HG03520 (cell line): ENCODE measurements around the gene RPL28.
A peak's percentile ranks its signal among the peaks of the same experiment; 100 is the strongest.

Experiments used
- ATAC-seq: cut with Tn5 transposase; IDR thresholded peaks from one replicate; pipeline ENCODE4 v1.9.1; 2021; ENCODE audit warnings: mild to moderate bottlenecking, moderate library complexity; ENCODE audit not compliant: unreplicated experiment

RPL28 gene

DNA sequence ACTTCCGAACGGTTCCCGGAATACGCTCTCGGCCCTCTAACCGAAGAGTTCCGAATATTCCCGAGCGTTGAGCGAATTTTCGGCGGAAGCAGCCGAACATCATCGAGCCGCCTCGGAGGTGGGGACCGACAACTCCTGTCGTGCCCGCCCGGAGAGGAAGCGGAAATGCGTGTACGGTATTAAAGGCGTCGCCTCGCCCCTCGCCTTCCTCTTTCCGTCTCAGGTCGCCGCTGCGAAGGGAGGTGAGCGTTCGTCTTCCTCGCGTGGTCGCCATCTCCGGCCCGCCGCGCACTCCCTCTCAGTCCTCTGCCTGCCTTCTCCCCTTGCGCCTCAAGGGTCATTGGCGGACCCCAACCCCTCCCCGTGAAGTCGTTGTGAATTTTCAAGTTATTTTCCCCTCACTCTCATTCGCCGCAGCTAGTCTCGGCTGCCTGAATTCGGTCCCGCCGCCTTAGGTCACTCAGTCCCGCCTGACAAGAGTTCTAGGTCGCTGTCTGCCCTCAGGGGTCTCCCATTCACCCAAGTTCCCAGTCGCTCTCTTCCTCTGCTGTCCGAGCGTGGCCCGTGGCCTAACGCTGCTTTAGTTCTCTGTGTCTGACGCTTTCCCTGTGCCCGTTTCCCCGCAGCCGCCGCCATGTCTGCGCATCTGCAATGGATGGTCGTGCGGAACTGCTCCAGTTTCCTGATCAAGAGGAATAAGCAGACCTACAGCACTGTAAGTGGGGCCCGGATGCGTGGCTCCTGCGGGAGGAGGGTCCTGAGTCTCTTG lies at the start of gene RPL28:
Gene RPL28 (plus strand): TSS at position 209 of the 769 bp plus-strand sequence. CDS start 426 bp downstream, at position 635.
- ATAC-seq: peak; percentile 59

DNA sequence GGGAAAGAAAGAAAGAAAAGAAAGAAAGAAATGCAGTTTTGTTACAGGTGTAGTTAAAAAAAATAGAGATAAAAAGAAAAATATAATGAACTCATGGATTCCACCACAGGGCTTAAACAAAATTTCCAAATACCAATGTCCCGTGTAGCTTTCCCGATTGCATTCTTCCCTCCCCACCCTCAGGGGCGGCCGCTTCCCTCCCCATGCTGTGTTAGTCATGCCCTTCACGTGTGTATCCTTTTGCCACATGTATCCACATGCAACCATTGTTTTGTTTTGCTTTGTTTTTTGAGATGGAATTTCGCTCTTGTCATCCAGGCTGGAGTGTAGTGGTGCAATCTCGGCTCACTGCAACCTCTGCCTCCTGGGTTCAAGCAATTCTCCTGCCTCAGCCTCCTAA lies 49.6 kb upstream of the RPL28 start:
- no peak for ATAC-seq

DNA sequence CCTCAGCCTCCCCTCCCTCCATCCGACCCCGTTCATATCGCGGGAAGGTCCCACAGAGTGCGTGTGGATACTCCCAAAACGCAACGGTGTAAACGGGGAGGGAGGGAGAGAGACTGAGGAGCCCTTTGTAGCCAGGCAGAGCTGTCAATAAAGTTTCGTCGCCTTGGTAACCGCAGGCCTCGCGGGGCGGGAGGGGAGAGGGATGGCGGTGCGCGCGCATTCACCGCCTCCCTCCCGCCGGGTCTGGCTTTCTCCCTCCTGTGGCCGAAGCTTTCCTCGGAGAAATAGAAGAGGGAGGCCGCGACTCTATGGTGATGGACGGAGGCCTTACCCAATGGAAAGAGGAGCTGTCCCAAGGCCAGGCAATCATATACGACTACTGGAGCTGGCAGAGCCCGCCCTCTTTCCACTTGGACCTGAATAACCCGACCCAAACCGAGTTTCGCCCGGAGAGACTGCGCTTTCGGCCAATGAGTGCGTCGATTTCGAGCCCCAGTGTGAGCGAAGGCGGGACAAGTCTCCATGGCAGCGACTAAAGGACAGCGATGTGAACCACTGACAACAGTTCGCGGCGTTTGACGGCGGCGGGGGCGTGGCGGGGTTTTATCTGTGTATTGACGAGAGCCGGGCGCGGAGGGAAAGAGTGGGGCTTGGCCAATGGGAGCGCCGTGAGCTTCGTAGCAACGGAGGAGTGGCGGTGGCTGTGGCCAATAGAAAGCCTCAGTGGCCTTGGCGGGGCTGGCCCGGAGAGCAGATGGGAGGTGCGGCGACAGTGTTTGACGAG lies 46.4 kb upstream of the RPL28 start, which contains the start of gene KMT5C:
Gene KMT5C (plus strand): TSS at position 772 of the 784 bp plus-strand sequence. CDS start 2,061 bp downstream, outside the sequence.
- peak; percentile 78 for ATAC-seq

DNA sequence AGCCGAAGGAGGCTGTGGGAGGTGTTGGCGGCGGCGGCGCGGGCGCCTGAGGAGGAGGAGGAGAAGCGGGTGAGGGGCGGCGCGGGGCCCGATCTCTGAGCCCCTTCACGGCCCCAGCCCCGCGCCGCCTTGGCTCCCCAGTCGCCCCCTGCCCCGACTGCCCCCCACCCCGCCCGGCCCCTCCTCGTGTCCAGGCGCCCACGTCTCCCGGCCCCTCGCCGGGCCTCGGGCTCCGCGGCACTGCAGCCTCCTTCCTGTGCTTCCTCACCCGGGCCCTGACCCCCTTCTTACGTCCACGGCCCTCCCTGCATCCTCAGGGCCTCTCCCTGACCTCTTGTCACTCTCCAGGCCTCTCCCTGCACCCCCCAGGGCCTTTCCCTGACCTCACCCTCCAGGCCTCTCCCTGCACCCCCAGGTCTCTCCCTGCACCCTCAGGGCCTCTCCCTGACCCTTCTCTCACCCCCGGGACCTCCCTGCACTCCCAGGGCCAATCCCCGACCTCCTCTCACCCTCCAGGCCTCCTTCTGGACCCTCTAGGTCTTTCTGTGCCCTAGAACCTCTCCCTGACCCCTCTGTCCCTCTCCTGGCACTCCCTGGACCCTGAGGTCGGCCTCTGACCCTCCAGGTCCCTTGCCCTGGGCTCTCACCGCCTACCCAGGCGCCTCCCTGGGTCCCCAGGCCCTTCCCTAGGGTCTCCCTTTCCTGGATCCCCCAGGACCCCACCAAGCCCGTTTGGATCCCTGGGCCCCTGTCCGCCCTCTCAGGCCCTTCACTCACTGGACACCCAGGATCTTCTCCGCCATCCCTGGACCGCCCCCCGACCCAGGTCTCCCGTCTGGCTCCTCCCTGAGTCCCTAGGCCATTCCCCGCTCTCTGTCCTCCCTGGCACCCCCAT lies 45.6 kb upstream of the RPL28 start:
- ATAC-seq: no peak

DNA sequence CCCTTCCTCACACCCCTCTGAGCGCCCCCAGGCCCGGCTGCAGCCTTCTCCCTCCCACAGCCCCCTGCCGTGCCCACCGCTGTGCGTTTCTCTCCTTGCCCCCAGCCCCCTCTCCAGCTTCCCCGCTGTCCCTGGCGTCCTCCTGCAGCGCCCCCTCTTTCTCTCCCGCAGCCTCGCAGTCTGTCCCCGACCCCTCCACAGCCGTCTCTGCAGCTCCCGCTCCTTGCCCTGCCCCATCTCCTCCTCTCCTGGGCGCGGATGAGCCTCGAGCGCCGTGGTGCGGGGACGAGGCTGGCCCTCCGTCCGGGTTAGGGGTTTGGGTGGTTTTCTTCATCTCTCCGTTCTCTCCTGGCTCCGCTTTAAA lies 45.0 kb upstream of the RPL28 start:
- ATAC-seq: no peak

DNA sequence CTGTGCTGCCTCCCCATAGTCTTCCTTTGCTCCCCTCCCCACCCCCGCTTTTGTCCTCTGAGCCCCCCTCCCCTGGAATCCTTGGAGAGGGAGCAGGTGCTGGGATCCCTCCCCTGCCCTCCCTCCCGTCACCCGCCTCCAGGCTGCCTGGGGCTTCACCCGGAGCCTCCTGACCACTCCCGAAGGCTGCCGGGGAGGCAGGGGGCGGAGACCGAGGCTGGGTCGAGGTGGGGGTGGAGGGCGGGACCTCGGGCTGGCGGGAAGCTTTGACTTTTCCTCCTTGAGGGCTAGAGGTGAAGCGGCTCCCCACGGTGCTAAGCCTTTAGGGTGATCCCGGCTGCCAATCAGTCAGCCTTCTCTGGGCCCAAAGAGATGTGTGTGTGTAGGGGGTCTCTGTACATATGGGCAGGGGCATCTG lies 44.6 kb upstream of the RPL28 start:
- no peak for ATAC-seq

DNA sequence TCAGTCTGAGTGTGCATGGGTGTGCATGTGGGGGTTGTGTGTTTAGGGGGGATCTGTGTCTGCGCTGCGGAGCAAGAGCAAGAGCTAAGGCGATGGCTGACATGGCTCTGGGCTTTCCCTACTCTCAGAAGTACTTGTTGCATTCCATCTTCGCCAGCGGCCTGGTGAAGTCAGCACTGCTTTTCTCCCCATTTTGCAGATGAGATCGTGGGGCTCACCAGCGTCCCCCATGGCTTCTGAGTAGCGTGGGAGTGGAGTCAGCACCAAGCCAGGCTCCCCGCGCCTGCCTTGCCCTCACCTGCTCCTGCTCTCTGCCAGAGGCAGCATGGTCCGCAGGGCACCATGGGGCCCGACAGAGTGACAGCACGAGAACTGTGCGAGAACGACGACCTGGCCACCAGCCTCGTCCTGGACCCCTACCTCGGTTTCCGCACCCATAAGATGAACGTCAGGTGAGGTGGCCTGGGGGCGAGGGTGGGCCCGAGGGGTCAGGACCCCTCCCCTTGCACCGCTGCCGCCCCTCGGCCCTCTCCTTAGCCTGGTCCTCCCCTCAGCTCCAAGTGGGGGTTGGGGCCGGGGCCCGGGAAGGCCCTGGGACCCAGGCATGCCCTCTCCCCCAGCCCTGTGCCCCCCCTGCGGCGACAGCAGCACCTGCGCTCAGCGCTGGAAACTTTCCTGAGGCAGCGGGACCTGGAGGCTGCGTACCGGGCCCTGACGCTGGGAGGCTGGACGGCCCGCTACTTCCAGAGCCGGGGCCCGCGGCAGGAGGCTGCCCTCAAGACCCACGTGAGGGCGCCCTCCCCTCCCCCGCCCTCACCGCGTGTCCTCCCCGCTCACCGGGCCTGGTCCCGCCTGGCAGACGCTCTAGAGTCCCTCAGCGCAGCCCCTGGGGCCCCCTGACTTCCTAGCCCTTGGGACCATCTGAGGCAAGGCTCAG lies 43.9 kb upstream of the RPL28 start:
- no peak for ATAC-seq

DNA sequence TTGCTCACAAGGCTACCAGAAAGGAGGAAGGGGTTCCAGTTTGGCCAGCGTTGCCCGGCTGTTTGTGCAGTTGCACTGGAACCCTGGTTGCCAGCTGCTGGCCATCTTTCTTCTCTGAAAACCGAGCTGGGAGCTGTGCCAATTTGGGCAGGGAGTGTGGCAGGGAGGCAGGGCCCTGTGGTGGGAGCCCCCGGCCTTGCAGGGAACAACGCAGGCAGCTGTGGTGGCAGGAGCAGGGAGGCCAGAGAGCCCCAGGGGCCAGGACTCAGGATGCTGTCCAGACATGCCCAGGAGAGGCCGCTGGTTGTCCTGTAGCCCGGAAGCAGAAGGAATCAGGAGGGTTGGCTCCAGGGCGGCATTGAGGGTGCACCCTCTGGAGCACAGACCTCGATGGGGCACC lies 41.3 kb upstream of the RPL28 start:
- ATAC-seq: no peak

DNA sequence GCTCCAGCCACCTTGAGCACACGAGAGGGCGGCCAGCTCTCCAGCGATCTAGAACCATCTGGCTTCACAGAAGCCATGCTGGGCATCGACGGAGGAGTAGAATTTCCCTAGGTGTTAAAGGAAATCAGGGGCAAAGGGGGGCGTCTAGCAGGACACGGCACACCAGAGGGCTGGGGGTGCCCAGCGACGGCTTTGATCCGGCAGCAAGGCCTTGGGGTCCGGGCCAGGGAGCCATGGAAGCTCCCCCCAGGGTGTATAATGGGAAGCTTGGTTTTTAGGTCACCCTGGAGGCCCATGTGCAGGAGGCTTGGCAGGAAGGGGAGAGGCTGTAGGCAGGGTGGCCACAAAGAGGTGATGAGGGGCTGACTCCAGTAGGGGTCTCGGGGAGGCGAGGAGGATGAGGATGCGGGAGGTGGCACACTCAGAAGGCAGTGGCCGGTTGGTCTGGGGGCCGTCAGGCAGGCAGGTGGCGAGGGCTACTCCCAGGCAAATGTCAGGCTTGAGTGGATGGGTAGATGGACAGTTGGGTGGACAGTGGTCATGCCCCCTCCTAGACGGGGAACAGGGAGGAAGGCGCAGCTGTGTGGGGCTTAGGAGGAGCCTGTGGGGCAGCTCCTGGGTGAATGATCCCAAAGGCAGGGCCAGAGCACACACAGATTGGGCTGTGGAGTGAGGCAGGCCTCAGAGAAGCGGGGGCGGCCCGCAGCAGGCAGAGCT lies 40.5 kb upstream of the RPL28 start:
- no peak for ATAC-seq

DNA sequence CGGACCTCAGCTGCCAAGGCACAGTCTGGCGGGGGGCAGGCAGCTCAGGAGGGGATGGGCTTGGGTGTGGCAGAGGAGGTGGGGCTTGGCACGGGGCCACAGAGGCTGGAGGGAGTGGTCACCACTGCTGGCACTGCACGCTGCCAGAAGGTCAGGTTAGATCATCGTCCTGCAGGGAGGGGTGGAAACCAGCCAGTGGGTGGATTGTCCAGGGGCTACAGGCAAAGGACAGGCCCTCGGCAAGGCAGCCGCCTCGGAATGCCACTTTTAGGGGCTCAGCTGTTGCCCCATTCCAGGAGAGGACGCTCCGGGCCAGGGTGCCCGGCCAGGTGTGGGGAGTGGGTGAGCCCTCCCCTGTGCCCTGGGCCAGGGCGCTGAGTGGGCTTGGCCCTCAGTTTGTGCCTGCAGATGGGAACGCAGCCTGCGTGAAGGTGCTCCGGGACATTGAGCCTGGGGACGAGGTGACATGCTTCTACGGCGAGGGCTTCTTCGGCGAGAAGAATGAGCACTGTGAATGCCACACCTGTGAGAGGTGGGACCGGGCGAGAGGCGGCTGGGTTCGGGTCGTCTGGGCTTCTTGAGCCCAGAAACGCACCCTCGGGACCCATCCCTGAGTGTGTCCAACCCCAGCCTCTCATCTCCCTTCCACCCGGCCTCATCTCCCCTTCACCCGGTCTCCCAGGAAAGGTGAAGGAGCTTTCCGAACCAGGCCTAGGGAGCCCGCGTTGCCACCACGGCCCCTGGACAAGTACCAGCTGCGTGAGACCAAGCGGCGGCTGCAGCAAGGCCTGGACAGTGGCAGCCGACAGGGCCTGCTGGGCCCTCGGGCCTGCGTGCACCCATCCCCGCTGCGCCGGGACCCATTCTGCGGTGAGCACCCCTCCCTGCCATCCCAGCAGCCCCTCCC lies 39.7 kb upstream of the RPL28 start:
- no peak for ATAC-seq

DNA sequence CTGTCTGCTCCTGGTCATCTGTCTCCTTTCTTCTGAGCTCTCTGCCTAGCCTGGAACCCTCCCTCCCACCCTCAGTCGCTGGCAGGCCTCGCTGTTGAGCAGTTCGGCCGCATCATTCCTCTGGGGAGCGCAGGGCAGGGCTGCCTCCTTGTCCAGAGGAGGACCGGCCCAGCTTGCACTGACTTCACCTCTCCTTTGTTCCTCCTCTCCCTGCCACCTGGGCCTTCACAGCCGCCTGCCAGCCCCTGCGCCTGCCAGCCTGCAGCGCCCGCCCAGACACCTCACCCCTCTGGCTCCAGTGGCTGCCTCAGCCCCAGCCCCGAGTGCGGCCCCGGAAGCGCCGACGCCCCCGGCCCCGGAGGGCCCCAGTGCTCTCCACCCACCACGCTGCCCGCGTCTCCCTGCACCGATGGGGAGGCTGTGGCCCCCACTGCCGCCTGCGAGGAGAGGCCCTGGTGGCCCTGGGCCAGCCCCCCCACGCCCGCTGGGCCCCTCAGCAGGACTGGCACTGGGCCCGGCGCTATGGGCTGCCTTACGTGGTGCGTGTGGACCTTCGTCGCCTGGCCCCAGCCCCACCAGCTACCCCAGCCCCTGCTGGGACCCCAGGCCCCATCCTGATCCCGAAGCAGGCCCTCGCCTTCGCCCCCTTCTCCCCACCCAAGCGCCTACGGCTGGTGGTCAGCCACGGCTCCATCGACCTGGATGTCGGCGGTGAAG lies 38.8 kb upstream of the RPL28 start:
- no peak for ATAC-seq

DNA sequence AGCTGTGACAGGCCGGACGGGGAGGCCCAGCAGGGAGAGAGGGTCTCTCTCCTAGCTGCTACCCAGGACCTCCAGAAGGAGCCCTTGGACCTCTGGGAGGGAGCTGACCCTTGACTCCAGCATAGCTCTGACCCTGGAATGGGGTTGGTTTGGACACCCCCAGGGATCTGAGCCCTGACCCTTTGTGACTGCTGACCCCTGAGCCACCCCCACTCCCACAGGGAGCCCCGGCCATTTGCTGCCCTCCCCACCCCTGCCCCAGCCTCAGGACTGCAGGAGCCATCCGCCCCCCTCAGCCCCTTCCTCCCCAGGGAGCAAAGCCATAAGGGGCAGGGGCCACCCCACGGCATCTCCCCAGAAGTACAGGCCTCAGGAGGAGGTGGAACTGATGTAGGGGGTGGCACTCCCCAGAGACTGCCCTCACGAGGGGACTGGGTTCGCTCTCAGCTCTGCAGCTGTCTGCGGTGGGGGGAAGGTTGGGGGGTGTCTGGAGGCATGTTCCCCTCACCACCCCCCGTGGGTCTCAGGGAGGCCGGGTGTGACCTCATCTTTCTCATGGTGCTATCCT lies 38.2 kb upstream of the RPL28 start:
- no peak for ATAC-seq

DNA sequence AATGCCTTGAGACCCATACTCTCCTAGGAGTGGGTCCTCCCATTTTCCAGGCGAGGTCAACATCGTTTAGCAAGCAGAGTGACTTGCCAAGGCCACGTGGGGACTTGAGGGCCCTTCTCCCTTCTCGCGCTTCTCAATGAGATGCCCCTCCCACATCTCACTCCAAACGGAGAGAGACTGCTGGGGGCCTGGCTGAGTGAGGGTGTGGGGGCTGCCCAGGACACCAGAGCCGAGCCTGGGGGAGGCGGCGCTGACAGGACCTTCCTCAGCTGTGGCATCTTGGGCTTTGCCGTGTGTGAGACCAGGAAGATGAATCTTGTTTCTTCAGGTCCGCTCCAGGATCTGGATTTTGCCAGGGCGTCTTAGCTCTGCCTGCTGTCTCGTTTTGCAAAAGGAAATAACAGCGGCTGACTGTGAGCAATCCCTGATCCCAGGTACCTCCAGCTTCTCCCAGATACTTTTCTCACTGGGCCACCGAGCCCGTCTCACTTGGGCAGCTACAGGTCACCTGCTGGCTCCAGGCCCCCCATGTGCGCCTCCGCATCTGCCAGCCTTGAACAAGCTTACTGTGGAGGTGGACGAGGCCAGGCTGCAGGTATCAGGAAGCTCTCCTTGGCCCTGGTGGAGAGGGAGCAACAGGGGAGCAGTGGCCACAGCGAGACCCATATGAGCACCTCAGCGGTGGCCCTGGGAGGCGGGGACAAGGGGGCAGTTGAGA lies 37.3 kb upstream of the RPL28 start:
- ATAC-seq: no peak

DNA sequence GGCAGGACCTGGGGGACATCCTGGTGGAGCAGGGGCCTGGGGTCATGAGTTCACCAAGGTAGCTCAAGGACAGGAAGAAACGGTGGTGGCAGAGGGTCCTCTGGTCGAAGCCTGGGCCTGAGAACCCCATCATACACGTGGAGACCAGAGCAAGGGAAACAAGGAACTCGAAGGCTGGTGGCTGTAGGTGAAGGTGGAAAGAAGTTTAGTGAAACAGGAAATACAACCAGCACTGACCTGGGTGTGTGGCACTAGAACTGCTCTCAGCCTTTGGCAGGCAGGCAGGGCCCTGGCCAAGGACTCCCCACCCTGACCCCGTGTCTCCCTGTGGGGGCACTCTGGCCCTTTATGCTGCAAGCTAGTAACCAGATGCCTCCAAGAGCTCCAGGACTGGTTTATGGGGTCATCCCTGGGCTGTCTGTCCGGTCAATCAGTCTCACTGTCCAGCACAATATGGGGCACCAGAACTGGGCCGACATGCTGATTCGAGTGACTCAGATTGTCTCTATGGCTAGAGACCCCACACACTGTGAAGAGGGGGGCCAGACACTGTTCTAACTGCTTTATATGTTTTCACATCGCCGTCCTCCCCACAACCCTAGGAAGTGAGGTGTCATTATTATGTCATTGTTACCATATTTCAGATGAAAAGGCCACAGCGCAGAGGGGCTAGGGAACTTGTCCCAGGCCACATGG lies 35.0 kb upstream of the RPL28 start:
- no peak for ATAC-seq

DNA sequence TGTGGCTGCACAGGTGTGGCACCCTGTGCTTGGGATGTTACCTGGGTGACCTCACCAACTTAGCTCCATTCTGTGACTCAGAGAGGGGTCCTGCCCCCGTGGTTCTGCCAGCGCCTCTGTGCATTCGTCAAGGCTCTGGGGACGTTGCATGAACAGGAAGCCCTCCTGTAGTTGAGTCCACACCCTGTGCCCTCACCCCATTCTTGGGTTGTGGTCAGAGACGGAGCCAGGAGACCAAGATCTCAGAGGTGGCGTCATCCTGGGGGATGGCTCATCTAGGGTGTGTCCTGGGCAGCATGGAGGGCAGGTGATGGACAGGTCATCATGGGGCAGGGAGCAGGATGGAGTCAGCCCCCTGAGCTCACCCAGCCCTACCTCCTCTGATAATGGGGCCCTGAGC lies 33.7 kb upstream of the RPL28 start:
- no peak for ATAC-seq

DNA sequence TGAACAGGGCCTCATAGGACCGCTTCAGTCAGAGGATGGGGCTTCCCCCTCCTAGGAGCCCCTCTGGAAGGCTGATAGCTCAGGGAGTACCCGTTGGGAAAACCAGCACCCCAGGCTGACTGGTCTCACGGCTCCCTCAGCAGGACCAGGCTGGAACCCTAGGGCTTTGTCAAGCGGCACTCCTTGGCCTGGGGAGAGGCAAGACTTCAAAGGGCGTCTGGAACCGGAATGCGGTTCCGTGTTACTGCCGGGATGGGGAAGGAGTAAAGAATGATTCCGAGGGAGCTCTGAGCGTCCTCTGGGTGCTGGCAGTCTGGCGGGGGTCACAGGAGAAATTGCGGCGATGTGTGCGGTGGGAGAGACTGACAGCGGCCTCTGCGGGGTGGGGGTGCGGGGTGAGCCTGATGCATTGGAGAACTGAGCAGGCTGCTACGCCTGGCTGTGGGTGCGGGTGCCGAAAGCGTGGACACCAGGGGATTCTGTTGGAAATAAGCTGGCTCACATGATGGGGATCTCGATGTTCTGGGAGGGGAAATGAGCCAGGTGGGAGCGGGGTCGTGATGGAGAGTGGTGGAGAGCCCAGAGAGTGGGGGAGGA lies 33.1 kb upstream of the RPL28 start:
- ATAC-seq: no peak
